Measurements from ENCODE around the gene CHD1.

CHD1 gene

DNA sequence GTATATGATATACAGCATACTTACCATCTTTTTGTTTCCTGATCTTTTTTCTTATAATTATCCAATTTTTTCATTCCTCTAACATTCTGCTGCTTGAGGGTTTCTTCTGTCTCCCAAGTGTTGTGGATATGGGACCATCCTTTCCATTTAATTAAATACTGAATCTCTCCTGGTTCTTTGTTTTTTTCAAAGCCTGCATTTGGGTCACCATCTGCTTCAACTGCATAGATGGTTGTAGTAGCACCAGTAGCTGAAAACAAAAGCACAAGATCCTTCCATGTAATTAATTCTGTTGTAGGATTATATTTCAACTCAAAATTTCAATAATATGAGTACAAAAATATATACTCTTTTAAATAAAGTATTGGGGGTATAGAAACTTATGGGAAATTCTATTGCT lies 29.4 kb downstream of the CHD1 start:
- no peak for DNase-seq (ENCODE audit: low spot score)

DNA sequence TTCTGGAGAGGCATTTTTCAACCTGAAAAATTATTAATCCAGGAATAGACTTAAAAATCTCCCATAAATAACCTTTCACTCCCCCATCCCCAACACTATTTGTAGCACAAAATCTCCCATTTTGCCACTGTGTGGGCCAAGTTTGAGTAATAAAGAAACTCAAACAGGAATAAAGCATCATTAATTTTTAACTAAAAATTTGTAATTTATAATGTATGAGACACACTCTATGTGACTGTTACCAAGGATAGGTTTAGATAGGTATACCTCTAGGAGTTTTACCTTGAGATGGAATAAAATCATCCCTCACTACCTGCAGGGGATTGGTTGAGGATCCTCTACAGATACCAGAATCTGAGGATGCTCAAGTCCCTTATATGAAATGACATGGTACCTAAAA lies 30.1 kb downstream of the CHD1 start:
- no peak for DNase-seq (ENCODE audit: low spot score)

DNA sequence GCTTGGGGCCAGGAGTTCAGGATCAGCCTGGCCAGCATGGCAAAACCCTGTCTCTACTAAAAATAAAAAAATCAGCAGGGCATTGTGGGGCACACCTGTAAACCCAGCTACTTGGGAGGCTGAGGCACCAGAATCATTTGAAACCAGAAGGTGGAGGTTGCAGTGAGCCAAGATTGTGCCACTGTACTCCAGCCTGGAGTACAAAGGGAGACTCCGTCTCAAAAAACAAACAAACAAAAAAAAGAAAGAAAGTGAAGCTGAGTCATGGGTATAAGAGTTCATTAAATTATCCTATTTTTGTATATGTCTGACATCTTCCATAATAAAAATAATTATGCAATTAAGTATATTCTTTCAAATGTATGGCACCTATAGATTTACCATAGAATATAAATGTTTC lies 37.2 kb downstream of the CHD1 start:
- no peak for DNase-seq (ENCODE audit: low spot score)

DNA sequence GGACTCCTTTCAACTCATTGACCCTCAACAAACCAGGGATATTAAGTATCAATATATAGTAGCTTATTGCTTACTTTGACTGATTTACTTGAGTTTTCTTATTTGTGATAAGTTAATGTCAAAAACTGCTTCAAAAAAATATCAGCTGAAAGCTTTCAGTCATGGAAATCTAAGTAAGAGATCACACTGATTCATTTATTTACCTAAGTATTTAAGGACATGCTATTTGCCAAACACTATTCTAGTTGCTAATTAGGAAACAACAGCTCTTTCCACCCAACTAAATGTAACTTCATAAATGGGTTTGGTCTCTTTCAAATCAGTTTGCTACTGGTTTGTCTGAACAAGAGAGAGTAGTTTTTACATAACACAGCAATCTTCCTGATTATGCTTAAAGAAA lies 48.2 kb downstream of the CHD1 start:
- DNase-seq (ENCODE audit: low spot score), result no peak

DNA sequence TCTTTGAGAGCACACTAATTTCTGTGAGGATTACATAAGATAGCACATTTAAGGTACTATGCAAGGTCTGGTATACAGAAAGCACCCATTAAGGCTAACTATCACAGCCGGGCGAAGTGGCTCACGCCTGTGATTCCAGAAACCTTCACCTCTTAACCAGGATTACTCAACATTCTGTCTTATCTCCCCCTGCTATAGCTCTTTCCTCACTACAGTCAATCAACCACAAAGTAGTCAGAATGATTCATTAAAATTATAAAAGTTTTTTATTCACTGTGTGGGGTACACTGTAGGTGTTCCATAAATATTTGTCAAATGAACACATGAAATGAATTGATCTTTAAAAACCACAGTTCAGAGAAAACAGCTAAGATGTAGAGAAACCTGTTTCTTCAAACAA lies 48.7 kb downstream of the CHD1 start:
- no peak for DNase-seq (ENCODE audit: low spot score)

DNA sequence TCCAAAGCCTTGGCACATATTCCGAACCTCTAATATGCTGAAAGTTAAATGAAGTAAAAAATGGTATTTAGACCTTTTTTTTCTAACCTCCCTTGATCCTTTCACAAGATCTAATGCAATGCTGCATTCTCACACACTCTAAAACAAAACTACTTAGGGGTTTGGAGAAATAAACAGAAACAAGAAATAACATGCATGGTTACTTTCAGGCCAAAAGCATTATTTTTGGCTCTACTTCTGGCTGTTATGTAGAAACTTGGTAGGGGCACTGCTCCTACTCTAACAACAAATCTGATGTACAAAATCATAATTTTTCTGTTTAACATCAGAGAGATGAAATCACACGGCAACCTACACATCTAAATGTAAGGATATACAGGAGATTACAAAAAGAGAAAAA lies 51.2 kb downstream of the CHD1 start:
- DNase-seq (ENCODE audit: low spot score), result no peak

DNA sequence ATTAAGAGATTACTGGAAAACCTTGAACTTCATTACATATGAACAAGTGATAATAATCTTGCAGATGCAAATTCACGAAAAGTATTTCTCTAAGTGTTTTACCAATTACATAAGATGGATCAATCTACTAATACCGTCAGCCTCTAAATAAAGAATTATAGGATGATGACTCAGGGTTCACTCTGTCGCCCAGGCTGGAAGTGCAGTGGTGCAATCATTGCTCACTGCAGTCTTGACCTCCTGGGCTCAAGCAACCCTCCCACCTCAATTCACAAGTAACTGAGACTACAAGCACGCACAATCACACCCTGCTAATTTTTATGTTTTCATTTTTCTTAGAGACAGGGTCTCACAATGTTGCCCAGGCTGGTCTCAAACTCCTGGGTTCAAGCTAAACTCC lies 56.1 kb downstream of the CHD1 start:
- DNase-seq (ENCODE audit: low spot score), result no peak

DNA sequence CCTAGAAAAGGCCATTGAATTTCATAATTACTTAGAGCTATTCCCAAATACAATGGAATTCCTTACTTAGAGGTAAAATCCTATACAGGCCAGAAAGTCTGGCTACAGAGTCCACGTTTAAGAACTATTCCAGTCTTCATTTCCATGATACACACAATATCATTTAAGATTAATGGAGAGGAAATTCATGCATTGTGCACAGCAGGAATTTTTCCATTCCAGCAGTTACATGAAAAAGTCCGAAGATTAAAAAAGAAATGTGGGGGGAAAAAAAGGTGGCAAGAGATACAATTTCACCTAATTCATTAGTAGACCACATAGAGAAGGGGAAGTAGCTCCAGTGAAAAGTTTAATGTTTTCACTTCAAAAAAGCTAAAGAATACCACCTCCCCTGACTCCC lies 63.1 kb downstream of the CHD1 start:
- DNase-seq (ENCODE audit: low spot score), result no peak

DNA sequence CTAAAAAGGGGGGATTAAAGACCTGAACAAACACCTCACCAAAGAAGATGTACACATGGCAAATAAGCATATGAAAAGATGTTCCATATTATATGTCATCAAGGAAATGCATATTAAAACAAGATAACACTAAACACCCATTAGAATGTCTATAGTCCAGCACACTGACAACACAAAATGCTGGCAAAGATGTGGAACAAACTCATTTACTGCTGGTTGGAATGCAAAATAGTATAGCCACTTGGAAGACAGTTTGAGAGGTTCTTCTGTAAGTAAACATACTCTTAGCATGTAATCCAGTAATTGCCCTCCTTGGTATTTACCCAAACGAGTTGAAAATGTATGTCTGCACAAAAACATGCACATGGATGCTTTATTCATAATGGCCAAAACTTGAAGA lies 81.8 kb downstream of the CHD1 start:
- no peak for DNase-seq (ENCODE audit: low spot score)

DNA sequence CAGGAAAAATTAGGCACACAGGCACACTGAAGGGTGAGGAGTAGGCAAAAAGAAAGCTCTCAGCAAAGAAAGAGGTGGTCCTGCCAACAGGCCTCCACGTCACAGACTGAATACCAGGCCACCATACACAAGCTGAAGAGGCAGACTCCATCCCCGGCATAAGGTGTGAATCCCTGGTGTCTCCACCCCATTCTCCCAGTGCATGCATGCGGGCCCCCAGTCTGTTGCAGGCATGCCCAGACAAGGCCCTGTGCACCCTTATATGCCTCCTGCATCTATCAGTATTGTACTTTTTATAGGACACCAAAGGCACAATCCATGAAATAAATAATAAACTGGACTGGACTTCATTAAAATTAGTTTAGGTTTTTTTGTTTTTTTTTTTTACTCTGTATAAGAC lies 82.3 kb downstream of the CHD1 start:
- no peak for DNase-seq (ENCODE audit: low spot score)

DNA sequence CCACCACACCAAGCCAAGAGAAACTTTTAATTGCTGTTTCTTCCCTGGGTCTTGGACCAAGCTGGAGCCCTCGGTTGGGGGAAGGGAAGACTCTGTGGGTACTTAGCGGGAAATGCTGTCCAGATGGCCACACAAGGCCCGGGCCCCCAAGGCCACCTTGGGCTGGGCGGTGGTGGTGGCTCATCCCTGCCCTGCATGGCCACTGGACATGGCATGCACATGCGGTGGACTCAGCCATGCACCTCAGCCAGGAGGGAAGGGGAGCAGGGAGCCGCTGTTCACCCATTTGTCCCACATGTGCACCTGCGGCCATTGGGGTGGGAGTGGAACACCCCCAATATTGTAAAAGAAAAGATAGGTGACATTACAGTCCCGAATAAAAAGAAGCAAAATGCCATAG lies 82.9 kb downstream of the CHD1 start:
- no peak for DNase-seq (ENCODE audit: low spot score)

DNA sequence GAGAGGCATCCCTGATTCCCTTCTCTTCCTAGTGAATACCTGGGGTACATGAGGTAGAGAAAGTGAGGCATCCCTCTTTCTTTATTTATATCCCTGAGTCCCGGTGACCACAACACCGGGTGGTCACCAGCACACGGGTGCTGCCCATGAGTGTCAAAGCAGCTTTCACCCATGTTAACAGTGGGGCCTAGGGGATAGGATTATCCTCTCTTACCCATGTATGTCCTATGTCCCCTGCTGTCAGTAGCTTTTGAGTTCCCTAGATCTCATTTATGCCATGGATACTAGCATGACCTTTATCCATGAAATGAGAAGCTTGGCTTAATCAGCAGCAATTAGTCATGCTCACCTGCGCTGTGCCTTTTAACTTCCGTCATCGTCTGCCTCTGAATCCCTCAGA lies 83.9 kb downstream of the CHD1 start:
- no peak for DNase-seq (ENCODE audit: low spot score)

DNA sequence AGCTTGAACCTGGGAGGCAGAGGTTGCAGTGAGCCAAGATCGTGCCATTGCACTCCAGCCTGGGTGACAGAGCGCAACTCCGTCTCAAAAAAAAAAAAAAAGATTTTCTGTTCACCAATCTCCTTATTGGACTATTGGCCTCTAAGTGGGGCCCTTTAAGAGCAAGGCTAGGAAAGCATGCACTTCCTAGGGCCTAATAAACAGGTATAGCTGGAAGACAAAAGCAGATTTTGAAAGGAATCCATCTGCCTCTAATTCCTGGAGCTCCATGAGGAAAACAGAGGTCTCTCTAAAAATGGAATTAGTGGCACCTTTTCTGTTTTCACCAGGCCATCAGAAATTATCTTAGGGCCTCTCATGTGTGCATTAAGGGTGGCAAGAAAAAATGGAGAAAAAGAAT lies 85.3 kb downstream of the CHD1 start:
- DNase-seq (ENCODE audit: low spot score), result no peak

DNA sequence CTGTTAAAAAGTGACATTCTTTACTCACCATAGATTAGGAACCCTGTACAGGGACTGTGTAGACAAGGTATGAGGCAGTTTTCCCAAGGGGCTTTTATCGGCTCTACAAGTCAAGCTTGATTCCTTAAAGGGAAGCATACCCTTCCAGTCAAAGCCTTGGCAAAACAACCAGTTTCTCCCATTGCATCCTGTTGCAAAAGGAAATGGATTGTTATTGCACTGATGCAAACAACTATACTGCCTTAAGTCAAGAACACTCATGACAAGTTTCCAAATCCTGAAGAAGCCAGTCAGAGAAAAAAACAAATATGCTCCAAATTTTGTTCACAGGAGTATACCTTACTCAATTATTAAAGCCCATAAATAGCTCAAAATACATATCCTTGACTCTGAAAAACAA lies 87.9 kb downstream of the CHD1 start:
- no peak for DNase-seq (ENCODE audit: low spot score)

DNA sequence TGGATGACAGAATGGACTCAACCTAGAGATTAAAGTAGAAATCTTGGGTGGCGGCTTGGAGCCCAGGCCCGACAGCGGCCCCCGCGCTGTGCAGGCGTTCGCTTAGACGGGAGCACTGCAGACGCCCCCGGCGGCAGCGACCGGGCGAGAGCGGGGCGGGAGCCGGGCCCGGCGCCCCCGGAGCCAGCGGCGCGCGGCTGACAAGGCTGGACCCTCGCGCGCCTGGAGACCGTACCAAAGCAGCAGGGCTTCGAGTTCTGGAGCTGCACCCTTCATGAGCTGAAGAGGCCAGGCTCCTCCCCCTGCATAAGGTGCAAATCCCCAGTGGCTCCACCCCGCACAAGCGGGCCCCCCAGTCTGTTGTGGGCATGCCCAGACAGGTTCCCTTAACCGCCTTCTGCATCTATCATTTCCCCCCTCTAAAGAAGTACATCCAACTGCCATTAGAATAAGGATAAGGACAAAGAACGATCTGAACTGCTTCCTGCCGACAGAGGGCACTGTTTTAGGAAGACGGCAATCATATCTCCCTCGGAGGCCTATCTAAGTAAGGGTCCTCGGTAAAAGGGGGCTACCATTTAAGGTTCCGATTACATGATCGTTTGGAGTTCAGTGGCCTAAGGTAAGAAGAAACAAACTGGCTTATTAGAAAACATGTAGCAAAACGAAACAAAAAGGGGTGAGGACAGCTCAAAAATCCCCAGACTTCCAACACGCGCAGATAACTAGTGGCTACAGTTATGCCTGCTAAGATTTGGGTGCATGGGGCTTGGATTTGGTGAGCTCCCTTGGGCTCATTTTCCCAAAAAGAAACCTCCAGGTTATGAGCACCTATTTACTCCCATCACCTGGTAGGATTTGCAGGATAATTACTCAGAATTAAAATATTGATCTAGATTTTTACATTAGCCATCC lies 89.1 kb downstream of the CHD1 start:
- peak; percentile 19 for DNase-seq (ENCODE audit: low spot score)

DNA sequence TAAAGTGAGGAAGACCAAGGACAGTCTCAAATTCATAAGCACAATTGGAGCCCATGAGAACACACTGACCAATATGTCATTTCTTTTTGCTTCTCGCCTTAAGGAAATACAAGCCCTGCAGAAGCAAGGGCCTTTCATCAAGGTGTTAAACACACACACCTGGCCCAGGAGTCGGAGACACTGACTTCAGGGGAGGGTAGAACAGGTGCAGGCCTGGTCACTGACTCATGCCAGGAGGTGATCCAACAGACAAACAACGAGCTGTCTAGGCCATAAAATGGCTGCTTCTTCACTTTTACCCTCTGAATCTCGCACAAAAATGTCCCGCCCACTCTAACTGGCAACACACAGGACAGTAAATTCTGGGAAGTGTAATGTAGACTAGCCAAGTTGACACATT lies 92.6 kb downstream of the CHD1 start:
- no peak for DNase-seq (ENCODE audit: low spot score)

DNA sequence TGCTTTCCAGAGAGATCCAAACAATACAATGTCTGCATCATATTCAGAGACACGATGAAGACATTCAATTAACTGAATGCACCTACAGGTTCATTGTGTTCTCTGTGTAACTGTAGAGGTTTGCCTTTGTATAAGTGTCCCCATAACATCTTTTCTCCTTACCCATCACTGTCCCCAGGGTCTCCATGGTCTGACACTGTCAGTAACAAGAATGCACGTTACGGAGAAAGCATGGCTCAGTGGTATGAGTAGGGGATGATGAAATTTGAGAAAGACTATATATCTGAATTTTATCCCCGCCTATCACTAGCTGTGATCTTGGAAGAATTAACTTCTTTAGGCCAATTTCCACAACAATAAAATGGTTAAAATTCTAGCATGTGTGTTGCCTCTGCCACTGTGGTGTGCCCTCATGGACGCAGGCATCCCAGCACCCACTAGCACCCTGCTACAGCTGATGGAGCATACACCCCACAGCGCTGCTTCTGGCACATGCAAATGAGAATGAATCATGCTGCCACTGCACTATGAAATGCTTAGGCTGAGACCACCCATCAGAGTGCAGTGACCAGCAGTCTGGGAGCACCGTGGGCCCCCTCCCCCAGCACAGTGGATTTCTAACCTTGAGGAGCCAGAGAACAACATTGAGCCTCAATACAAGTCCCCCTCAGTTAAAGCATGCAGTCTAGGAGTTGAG lies 101.1 kb downstream of the CHD1 start:
- DNase-seq (ENCODE audit: low spot score), result no peak

DNA sequence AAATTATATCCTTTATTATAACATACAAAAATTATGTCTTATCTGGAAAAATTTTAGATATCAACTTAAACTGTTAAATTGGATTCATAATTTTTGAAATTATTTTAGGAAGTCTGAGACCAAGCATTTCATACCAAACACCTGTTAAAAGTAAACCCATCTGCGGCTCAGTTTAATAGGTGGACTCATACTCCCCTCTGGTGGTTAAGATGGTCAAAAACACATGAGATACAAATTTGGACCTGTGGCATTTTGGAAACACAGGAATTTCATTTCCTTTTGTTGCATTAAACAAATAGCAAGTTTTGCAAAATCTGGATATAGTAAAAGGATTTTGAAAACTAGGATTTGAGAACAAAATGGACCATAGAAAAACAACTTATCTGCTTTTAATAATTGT lies 101.6 kb downstream of the CHD1 start:
- DNase-seq (ENCODE audit: low spot score), result peak; percentile 19

DNA sequence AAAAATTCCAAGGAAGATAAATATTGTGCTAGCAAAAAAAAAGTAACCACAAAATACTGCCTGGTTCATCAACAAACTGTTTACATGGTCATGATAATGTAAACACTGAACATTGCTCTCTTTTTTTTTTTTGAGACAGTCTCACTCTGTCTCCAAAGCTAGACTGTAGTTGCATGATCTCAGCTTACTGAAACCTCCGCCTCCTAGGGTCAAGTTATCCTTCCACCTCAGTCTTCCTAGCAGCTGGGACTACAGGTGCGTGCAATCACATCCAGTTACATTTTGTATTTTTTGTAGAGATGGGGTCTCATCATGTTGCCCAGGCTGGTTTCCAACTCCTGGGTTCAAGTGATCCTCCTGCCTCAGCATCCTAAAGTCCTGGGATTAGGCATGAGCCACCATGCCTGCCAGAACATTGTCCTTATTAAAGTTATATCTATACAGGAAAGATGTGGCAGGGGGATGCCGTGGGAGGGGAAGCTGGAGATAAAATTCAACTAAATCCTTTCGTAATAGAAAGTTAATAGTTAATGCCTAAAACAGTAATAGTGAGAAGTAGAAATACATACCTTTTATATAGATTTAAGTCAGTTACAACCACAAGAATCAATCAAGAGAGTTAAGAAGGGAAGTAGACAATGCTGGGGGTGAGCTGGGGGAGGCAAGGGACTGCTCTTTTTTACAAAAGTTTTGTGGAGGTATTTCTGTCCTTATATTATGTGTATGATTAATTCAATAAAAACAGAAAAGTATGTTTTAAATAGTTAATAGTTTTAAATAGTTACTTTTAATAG lies 103.0 kb downstream of the CHD1 start:
- DNase-seq (ENCODE audit: low spot score), result no peak

DNA sequence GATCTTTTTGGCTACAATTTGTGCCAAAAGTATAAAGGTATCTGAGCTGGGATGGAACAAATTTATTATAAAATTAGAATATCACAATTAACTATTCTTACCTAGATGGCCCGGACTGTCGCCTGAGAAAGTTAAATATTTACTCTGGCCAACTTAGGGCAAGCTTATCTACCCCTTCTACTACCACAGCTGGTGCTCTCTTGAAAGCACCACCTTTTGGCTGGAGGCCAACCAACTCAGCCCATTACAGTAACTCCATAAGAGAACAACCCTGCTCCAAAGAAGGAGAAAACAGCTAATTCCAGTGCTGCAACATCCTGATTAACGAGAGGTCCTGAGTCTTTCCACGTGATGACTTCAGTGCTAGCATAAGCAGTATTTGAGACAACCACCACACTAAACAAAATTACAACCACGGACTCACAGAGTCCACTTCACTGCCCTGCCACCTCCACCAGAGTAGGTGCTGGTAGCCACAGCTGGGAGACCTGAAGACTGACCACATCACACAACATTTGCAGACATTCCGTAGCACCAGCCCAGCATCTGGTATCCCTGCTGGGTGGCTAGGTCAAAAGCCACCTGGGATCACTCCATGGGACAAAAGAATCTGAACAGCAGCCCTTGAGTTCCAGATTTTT lies 112.1 kb downstream of the CHD1 start:
- DNase-seq (ENCODE audit: low spot score), result peak; percentile 56

DNA sequence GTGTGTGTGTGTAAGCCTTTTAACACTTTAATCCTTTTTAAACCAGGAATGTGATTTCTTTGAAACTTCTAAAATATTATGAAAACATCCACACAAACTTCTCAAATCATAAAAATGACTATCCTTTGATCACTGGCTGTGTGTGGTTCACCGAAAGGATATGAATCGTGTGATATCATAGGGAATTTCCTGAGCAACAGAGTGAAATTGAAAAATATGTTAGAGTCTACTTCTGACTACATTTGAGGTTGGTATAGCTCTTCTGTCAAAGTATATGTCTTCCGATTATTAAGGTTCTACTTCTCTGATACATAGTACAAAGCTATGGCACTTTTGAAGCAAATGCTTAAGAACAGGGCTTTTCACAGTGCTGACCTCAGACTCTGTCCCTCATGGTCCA lies 115.1 kb downstream of the CHD1 start:
- no peak for DNase-seq (ENCODE audit: low spot score)

DNA sequence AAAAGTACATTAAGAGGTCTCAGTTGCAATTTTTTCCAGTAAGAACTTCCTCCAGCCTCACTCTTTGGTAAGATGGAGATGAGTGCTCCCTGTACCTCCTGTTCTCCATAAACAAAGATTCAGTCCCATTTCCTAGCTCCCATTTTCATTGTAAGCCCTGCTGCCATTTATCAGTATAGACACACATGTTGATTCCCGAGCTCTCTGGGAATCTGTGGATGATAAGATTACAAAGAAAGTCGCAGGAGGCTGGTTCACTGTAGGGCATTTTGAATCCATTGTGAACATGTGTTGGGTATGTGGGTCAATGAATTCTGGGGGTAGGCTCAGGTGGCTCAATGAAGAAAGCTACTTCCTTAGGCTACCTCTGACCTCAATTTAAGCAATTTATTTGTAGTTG lies 118.6 kb downstream of the CHD1 start:
- DNase-seq (ENCODE audit: low spot score), result no peak

Measured in hematopoietic multipotent progenitor cell treated with erythropoietin and hydrocortisone succinate and interleukin-3 and kit ligand, for 15 days (in vitro differentiated cells).